Measurements from ENCODE around the gene MMS22L. TPM values are rescaled to one million over a fixed set of nuclear protein-coding genes. Genes with fewer than 3 reads are reported as not detected.

The MMS22L gene
- total and polyA plus RNA-seq, 2 of the 13 experiments (the other 11 are each of a cell fraction or from before 2014, with no cell fraction given), result 6.2 to 32.9 TPM

DNA sequence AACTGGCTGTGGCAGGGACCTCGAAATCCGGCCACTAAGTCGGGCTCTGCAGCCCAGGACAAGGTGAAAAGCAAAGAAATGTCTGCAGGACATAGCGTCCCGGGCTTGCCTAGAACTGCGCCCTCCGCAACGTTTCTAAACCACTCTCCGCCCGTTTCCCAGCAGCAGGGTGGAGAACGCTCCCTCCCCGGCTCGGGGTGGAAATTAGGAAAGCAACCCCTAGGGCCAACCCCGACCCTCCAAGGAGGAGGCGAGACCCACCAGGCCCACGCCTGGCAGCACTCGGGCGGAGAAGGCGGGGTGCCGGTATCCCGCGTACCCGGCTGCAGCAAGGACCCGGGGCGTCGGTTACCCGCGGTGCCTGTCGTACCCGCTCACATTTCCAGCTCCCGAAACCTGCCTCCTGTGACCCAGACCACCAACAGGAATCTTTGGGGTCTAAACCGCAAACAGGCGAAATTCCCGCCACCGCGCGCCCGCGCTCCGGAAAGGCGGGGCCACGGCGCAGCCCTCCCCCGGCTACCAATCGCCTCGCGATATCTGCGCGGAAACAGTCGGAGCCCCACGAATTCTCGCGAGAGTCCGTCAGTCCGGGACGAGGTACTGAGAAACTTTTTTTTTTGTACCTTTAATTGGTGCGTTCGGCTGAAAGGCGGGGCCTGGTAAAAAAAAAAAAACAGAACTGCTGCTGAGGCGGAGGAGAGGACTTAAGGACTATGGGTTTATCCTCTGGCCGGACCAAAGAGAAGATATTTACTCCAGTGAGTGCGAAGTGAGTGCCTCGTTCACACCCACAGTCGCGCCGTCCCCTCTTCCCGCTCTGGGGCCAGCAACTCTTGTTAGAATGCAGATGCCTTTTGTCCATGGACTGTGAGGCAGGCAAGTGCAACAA is at the start of gene MMS22L (continued):
- TF ChIP-seq, protein P1, sequence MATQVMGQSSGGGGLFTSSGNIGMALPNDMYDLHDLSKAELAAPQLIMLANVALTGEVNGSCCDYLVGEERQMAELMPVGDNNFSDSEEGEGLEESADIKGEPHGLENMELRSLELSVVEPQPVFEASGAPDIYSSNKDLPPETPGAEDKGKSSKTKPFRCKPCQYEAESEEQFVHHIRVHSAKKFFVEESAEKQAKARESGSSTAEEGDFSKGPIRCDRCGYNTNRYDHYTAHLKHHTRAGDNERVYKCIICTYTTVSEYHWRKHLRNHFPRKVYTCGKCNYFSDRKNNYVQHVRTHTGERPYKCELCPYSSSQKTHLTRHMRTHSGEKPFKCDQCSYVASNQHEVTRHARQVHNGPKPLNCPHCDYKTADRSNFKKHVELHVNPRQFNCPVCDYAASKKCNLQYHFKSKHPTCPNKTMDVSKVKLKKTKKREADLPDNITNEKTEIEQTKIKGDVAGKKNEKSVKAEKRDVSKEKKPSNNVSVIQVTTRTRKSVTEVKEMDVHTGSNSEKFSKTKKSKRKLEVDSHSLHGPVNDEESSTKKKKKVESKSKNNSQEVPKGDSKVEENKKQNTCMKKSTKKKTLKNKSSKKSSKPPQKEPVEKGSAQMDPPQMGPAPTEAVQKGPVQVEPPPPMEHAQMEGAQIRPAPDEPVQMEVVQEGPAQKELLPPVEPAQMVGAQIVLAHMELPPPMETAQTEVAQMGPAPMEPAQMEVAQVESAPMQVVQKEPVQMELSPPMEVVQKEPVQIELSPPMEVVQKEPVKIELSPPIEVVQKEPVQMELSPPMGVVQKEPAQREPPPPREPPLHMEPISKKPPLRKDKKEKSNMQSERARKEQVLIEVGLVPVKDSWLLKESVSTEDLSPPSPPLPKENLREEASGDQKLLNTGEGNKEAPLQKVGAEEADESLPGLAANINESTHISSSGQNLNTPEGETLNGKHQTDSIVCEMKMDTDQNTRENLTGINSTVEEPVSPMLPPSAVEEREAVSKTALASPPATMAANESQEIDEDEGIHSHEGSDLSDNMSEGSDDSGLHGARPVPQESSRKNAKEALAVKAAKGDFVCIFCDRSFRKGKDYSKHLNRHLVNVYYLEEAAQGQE (IDR thresholded peaks at IDR 0.05; ENCODE audit: borderline replicate concordance in 1 of 2, low read depth in 1 of 2, low read length in 2 of 2), result no peak
- TF ChIP-seq, protein P2, sequence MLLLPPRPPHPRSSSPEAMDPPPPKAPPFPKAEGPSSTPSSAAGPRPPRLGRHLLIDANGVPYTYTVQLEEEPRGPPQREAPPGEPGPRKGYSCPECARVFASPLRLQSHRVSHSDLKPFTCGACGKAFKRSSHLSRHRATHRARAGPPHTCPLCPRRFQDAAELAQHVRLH (CRISPR knock-in tag; IDR thresholded peaks at IDR 0.05; ENCODE audit: borderline replicate concordance, low read depth), result 0 out of 2 replicates have a peak, but pooled peaks have one; percentile 23
- TF ChIP-seq HNRNPH1 (optimal IDR thresholded peaks at IDR 0.05; ENCODE audit: low read depth, low read length) (no peak), ZFP37 (CRISPR knock-in tag; IDR thresholded peaks at IDR 0.05; ENCODE audit: borderline replicate concordance) (no peak), FOXO1 (CRISPR knock-in tag; IDR thresholded peaks at IDR 0.05) (no peak), REPIN1 (CRISPR knock-in tag; IDR thresholded peaks at IDR 0.05; ENCODE audit: borderline replicate concordance, low read depth) (peak; percentile 58; the same call in 1 of the 2 replicates), HNF4G (IDR thresholded peaks at IDR 0.05; ENCODE audit: borderline replicate concordance, low read depth, low read length) (no peak), HNF4G (CRISPR knock-in tag; IDR thresholded peaks at IDR 0.05; ENCODE audit: borderline replicate concordance, low read depth) (no peak), RXRB (CRISPR knock-in tag; IDR thresholded peaks at IDR 0.05; ENCODE audit: borderline replicate concordance) (no peak; the same call in 1 of the 2 replicates), ZSCAN25 (CRISPR knock-in tag; IDR thresholded peaks at IDR 0.05) (no peak), TMF1 (CRISPR knock-in tag; IDR thresholded peaks at IDR 0.05; ENCODE audit: low read depth) (no peak), ZBTB20 (CRISPR knock-in tag; IDR thresholded peaks at IDR 0.05; ENCODE audit: borderline replicate concordance, low read depth) (peak; percentile 65)
- TF ChIP-seq, protein P3, sequence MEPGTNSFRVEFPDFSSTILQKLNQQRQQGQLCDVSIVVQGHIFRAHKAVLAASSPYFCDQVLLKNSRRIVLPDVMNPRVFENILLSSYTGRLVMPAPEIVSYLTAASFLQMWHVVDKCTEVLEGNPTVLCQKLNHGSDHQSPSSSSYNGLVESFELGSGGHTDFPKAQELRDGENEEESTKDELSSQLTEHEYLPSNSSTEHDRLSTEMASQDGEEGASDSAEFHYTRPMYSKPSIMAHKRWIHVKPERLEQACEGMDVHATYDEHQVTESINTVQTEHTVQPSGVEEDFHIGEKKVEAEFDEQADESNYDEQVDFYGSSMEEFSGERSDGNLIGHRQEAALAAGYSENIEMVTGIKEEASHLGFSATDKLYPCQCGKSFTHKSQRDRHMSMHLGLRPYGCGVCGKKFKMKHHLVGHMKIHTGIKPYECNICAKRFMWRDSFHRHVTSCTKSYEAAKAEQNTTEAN (CRISPR knock-in tag; conservative IDR thresholded peaks at IDR 0.05), result no peak
- TF ChIP-seq, protein P4, sequence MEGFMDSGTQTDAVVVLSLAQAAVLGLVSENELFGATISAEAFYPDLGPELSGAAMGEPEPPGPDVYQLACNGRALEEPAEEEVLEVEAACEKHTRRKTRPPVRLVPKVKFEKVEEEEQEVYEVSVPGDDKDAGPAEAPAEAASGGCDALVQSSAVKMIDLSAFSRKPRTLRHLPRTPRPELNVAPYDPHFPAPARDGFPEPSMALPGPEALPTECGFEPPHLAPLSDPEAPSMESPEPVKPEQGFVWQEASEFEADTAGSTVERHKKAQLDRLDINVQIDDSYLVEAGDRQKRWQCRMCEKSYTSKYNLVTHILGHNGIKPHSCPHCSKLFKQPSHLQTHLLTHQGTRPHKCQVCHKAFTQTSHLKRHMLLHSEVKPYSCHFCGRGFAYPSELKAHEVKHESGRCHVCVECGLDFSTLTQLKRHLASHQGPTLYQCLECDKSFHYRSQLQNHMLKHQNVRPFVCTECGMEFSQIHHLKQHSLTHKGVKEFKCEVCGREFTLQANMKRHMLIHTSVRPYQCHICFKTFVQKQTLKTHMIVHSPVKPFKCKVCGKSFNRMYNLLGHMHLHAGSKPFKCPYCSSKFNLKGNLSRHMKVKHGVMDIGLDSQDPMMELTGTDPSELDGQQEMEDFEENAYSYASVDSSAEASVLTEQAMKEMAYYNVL (CRISPR knock-in tag; IDR thresholded peaks at IDR 0.05; ENCODE audit: borderline replicate concordance), result peak; percentile 31; the same call in 1 of the 2 replicates
- TF ChIP-seq, protein P5, sequence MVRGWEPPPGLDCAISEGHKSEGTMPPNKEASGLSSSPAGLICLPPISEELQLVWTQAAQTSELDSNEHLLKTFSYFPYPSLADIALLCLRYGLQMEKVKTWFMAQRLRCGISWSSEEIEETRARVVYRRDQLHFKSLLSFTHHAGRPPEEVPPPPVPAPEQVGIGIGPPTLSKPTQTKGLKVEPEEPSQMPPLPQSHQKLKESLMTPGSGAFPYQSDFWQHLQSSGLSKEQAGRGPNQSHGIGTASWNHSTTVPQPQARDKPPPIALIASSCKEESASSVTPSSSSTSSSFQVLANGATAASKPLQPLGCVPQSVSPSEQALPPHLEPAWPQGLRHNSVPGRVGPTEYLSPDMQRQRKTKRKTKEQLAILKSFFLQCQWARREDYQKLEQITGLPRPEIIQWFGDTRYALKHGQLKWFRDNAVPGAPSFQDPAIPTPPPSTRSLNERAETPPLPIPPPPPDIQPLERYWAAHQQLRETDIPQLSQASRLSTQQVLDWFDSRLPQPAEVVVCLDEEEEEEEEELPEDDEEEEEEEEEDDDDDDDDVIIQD (CRISPR knock-in tag; IDR thresholded peaks at IDR 0.05; ENCODE audit: low read depth), result peak; percentile 94
- TF ChIP-seq, protein P6, sequence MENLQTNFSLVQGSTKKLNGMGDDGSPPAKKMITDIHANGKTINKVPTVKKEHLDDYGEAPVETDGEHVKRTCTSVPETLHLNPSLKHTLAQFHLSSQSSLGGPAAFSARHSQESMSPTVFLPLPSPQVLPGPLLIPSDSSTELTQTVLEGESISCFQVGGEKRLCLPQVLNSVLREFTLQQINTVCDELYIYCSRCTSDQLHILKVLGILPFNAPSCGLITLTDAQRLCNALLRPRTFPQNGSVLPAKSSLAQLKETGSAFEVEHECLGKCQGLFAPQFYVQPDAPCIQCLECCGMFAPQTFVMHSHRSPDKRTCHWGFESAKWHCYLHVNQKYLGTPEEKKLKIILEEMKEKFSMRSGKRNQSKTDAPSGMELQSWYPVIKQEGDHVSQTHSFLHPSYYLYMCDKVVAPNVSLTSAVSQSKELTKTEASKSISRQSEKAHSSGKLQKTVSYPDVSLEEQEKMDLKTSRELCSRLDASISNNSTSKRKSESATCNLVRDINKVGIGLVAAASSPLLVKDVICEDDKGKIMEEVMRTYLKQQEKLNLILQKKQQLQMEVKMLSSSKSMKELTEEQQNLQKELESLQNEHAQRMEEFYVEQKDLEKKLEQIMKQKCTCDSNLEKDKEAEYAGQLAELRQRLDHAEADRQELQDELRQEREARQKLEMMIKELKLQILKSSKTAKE (CRISPR knock-in tag; IDR thresholded peaks at IDR 0.05; ENCODE audit: borderline replicate concordance), result no peak

Data from HepG2 (cell line).